Mesodermal cell (in vitro differentiated cells): ENCODE results near the gene HNRNPA1L2.
"Not testable (repeated sequence)": the region's sequence is repeated elsewhere in the genome, so short reads cannot be mapped to it uniquely, and the experiment has no call there.

ENCODE experiments used
- H3K27ac ChIP-seq: 2 replicates; pipeline ENCODE4 v1.7.0; 2013; ENCODE audit warnings: mild to moderate bottlenecking, low read depth, low read length, moderate library complexity; ENCODE audit not compliant: severe bottlenecking
- H3K36me3 ChIP-seq: 2 replicates; pipeline ENCODE4 v1.7.1; 2013; ENCODE audit warnings: mild to moderate bottlenecking, low read length, moderate library complexity; ENCODE audit not compliant: control insufficient read depth, insufficient read depth
- H3K4me1 ChIP-seq: one replicate; pipeline ENCODE4 v1.7.1; 2013; ENCODE audit warnings: mild to moderate bottlenecking, low read length; ENCODE audit not compliant: insufficient read depth, control insufficient read depth, poor library complexity, severe bottlenecking
- H3K4me3 ChIP-seq: 2 replicates; pipeline ENCODE4 v1.7.0; 2013; ENCODE audit warnings: low read length, control low read depth, mild to moderate bottlenecking; ENCODE audit not compliant: insufficient read depth, poor library complexity, severe bottlenecking; ENCODE audit errors: extremely low read depth
- H3K9me3 ChIP-seq: 2 replicates; pipeline ENCODE4 v1.7.1; 2013; ENCODE audit warnings: mild to moderate bottlenecking, low read length, moderate library complexity; ENCODE audit not compliant: control insufficient read depth
- WGBS, 2 experiments: methylation state at CpG; one replicate each; pipeline ENCODE4 v1.1.5; 2013; ENCODE audit warnings: missing lambda C conversion rate in 2 of 2; ENCODE audit not compliant: insufficient coverage in 2 of 2; 5-methylcytosine and 5-hydroxymethylcytosine counted together

HNRNPA1L2 gene

GRCh38 chr13:52677823-52678222 lies 35.6 kb downstream of the HNRNPA1L2 start:
- no CpG with 5 or more reads among the region's 1 CpG for WGBS, 2 experiments

GRCh38 chr13:52685806-52686205 lies 43.6 kb downstream of the HNRNPA1L2 start:
- 88 to 97% methylated on average over 6 to 8 of the region's 9 CpGs for WGBS, 2 experiments
- Histone ChIP-seq H3K27ac (peak overlapping the region; percentile 66), H3K36me3 (peaks cover 68% of the 10 kb centered on the region)
- H3K4me1 ChIP-seq, H3K9me3 ChIP-seq, H3K4me3 ChIP-seq: not testable (repeated sequence)

More at GRCh38 chr13:52677823-52678222, 35.6 kb downstream of the HNRNPA1L2 start:
- H3K4me3 ChIP-seq = no peak overlapping the region
- H3K27ac ChIP-seq = no peak overlapping the region
- H3K4me1 ChIP-seq = no peaks in the 10 kb centered on the region
- no peaks in the 10 kb centered on the region for H3K9me3 ChIP-seq
- H3K36me3 ChIP-seq = peaks cover 56% of the 10 kb centered on the region

- no CpG with 5 or more reads among the region's 4 CpGs for WGBS, 2 experiments
- Histone ChIP-seq H3K27ac (peak overlapping the region; percentile 66), H3K4me3 (no peak overlapping the region), H3K9me3 (no peaks in the 10 kb centered on the region), H3K36me3 (peaks cover 68% of the 10 kb centered on the region), H3K4me1 (peaks cover 5% of the 10 kb centered on the region)
Observed at GRCh38 chr13:52686376-52686775, 44.1 kb downstream of the HNRNPA1L2 start.
